ENCODE data around the gene TOM1L1.

TOM1L1 gene

GRCh38 chr17:54898576-54898975, 2.1 kb upstream of the TOM1L1 start:
- peak; percentile 17 for DNase-seq (ENCODE audit: low read depth)

GRCh38 chr17:54899201-54899600, 1.5 kb upstream of the TOM1L1 start:
- no peak for DNase-seq (ENCODE audit: low read depth)

GRCh38 chr17:54899721-54900456, 763 bp upstream of the TOM1L1 start:
- peak; percentile 6 for DNase-seq (ENCODE audit: low read depth)

- DNase-seq (ENCODE audit: low read depth) = peak; percentile 64
Measured at GRCh38 chr17:54901230-54901822, 674 bp downstream of the TOM1L1 start.

- DNase-seq (ENCODE audit: low read depth) = no peak
Measured at GRCh38 chr17:54902017-54902416, 1.4 kb downstream of the TOM1L1 start.

GRCh38 chr17:54902611-54903010, 2.0 kb downstream of the TOM1L1 start:
- DNase-seq (ENCODE audit: low read depth) = peak; percentile 5

- peak; percentile 34 for DNase-seq (ENCODE audit: low read depth)
Measured at GRCh38 chr17:54903375-54903774, 2.7 kb downstream of the TOM1L1 start.

GRCh38 chr17:54906683-54907082, 6.0 kb downstream of the TOM1L1 start:
- no peak for DNase-seq (ENCODE audit: low read depth)

- no peak for DNase-seq (ENCODE audit: low read depth)
Measured at GRCh38 chr17:54907376-54907775, 6.7 kb downstream of the TOM1L1 start.

GRCh38 chr17:54909766-54910165, 9.1 kb downstream of the TOM1L1 start:
- DNase-seq (ENCODE audit: low read depth) = no peak

GRCh38 chr17:54916721-54917120, 16.1 kb downstream of the TOM1L1 start:
- DNase-seq (ENCODE audit: low read depth) = no peak

GRCh38 chr17:54919425-54919824, 18.8 kb downstream of the TOM1L1 start:
- DNase-seq (ENCODE audit: low read depth) = no peak

- DNase-seq (ENCODE audit: low read depth) = no peak
Measured at GRCh38 chr17:54920819-54921218, 20.2 kb downstream of the TOM1L1 start.

GRCh38 chr17:54924405-54924804, 23.8 kb downstream of the TOM1L1 start:
- DNase-seq (ENCODE audit: low read depth) = no peak

GRCh38 chr17:54927525-54927924, 26.9 kb downstream of the TOM1L1 start:
- no peak for DNase-seq (ENCODE audit: low read depth)

- peak; percentile 18 for DNase-seq (ENCODE audit: low read depth)
Measured at GRCh38 chr17:54932711-54933110, 32.1 kb downstream of the TOM1L1 start.

- no peak for DNase-seq (ENCODE audit: low read depth)
Measured at GRCh38 chr17:54933921-54934320, 33.3 kb downstream of the TOM1L1 start.

- DNase-seq (ENCODE audit: low read depth) = no peak
Measured at GRCh38 chr17:54935471-54935870, 34.8 kb downstream of the TOM1L1 start.

GRCh38 chr17:54937018-54937417, 36.4 kb downstream of the TOM1L1 start:
- DNase-seq (ENCODE audit: low read depth) = no peak

GRCh38 chr17:54937426-54937825, 36.8 kb downstream of the TOM1L1 start:
- DNase-seq (ENCODE audit: low read depth) = no peak

GRCh38 chr17:54941285-54941684, 40.6 kb downstream of the TOM1L1 start:
- no peak for DNase-seq (ENCODE audit: low read depth)

GRCh38 chr17:54944796-54945195, 44.1 kb downstream of the TOM1L1 start:
- peak; percentile 52 for DNase-seq (ENCODE audit: low read depth)

GRCh38 chr17:54945231-54945630, 44.6 kb downstream of the TOM1L1 start:
- no peak for DNase-seq (ENCODE audit: low read depth)

GRCh38 chr17:54945671-54946070, 45.0 kb downstream of the TOM1L1 start:
- DNase-seq (ENCODE audit: low read depth) = no peak

Data from EH (cell line).